Osteocyte (in vitro differentiated cells): ENCODE measurements around the gene DNAI7. TPM values are rescaled to one million over a fixed set of nuclear protein-coding genes. Genes with fewer than 3 reads are reported as not detected.

ENCODE experiments used
- DNase-seq: peaks from one replicate; pipeline ENCODE4 v3.0.0; 2021; ENCODE audit warnings: mixed read lengths; ENCODE audit not compliant: unreplicated experiment; ENCODE audit errors: extremely low spot score
- H3K27ac Mint-ChIP-seq: one replicate; pipeline ENCODE4 v1.8.0; 2021; ENCODE audit warnings: mild to moderate bottlenecking, mixed read lengths; ENCODE audit not compliant: unreplicated experiment
- H3K27me3 Mint-ChIP-seq: one replicate; pipeline ENCODE4 v1.8.0; 2021; ENCODE audit warnings: mixed read lengths; ENCODE audit not compliant: unreplicated experiment
- H3K36me3 Mint-ChIP-seq: one replicate; pipeline ENCODE4 v1.8.0; 2021; ENCODE audit warnings: mixed read lengths; ENCODE audit not compliant: unreplicated experiment
- H3K4me1 Mint-ChIP-seq: one replicate; pipeline ENCODE4 v1.8.0; 2021; ENCODE audit warnings: mixed read lengths; ENCODE audit not compliant: unreplicated experiment
- H3K4me3 Mint-ChIP-seq: one replicate; pipeline ENCODE4 v1.8.0; 2021; ENCODE audit warnings: mild to moderate bottlenecking, moderate library complexity, mixed read lengths; ENCODE audit not compliant: unreplicated experiment
- H3K9me3 Mint-ChIP-seq: one replicate; pipeline ENCODE4 v1.8.0; 2021; ENCODE audit warnings: mixed read lengths; ENCODE audit not compliant: unreplicated experiment
- CTCF ChIP-seq: fragments of 200-600 bp; sonication (generic); IDR thresholded peaks from 2 replicates; pipeline ENCODE4 v1.5.0; 2021; ENCODE audit warnings: antibody characterized with exemption, mild to moderate bottlenecking, moderate library complexity
- total RNA-seq: library from RNA; stranded (reverse); gene quantifications from 2 replicates; pipeline ENCODE4 v1.2.1, GENCODE V29; 2021

DNAI7 gene
- total RNA-seq, 1 donor from 2014 or later, result 0.30 TPM

GRCh38 chr12:25186038-25186787 is 8.7 kb downstream of the DNAI7 start:
- TF ChIP-seq CTCF, result no peak
- H3K9me3 Mint-ChIP-seq, result peaks cover 6% of the 10 kb centered on the region
- H3K4me1 Mint-ChIP-seq, result peaks cover 33% of the 10 kb centered on the region
- H3K36me3 Mint-ChIP-seq, result no peaks in the 10 kb centered on the region
- no peak for DNase-seq
- no peak overlapping the region for H3K27ac Mint-ChIP-seq
- no peak overlapping the region for H3K4me3 Mint-ChIP-seq
- no peaks in the 10 kb centered on the region for H3K27me3 Mint-ChIP-seq

DNA sequence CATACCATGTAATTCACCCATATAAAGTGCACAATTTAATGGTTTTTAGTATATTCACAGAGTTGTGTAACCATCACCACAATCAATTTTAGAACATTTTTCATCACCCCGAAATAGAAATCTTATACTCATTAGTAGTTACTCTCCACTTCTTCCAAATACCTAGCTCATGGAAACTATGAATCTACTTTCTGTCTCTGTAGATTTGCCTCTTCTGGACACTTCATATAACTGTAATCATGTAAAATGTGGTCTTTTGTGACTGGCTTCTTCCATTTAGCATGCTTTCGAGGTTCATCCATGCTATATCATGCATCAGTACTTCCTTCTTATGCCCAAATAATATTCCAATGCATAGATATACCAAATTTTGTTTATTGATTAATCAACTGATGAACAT is 10.8 kb downstream of the DNAI7 start:
- Mint-ChIP-seq H3K4me1 (peaks cover 26% of the 10 kb centered on the region), H3K9me3 (peaks cover 11% of the 10 kb centered on the region), H3K36me3 (peaks cover 3% of the 10 kb centered on the region), H3K4me3 (no peak overlapping the region), H3K27ac (no peak overlapping the region), H3K27me3 (no peaks in the 10 kb centered on the region)
- DNase-seq, result no peak
- TF ChIP-seq CTCF, result no peak

DNA sequence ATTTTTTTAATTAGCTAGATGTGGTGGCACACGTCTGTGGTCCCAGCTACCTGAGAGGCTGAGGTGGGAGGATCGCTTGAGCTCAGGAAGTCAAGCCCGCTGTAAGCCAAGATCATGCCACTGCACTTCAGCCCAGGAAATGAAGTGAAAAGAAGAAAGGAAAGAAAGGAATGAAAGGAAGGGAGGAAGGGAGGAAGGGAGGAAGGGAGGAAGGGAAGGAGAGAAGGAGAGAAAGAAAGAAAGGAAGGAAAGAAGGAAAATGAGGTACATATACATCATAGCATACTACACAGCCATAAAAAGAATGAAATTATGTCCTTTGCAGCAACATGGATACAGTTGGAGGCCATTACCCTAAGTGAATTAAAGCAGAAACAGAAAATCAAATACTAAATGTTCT is 12.2 kb downstream of the DNAI7 start:
- Mint-ChIP-seq H3K9me3 (peaks cover 11% of the 10 kb centered on the region), H3K4me1 (peaks cover 13% of the 10 kb centered on the region), H3K36me3 (peaks cover 3% of the 10 kb centered on the region), H3K4me3 (no peak overlapping the region), H3K27ac (no peak overlapping the region), H3K27me3 (no peaks in the 10 kb centered on the region)
- DNase-seq, result no peak
- no peak for TF ChIP-seq CTCF

GRCh38 chr12:25162866-25163265 is 32.1 kb downstream of the DNAI7 start:
- no peaks in the 10 kb centered on the region for H3K9me3 Mint-ChIP-seq
- H3K27ac Mint-ChIP-seq, result no peak overlapping the region
- TF ChIP-seq CTCF, result no peak
- no peak for DNase-seq
- no peak overlapping the region for H3K4me3 Mint-ChIP-seq
- no peaks in the 10 kb centered on the region for H3K4me1 Mint-ChIP-seq
- peaks cover 8% of the 10 kb centered on the region for H3K27me3 Mint-ChIP-seq
- H3K36me3 Mint-ChIP-seq, result no peaks in the 10 kb centered on the region

- Mint-ChIP-seq H3K4me3 (no peak overlapping the region), H3K9me3 (no peaks in the 10 kb centered on the region), H3K27ac (no peak overlapping the region), H3K27me3 (peaks cover 8% of the 10 kb centered on the region), H3K4me1 (peaks cover 13% of the 10 kb centered on the region), H3K36me3 (no peaks in the 10 kb centered on the region)
- DNase-seq, result no peak
- no peak for TF ChIP-seq CTCF
These were observed 38.9 kb downstream of the DNAI7 start for GRCh38 chr12:25156061-25156460.
